HG02973 (cell line): ENCODE measurements around the gene PDE3A.
"Not testable (repeated sequence)": the region's sequence is repeated elsewhere in the genome, so short reads cannot be mapped to it uniquely, and the experiment has no call there.

Experiments
- ATAC-seq: cut with Tn5 transposase; IDR thresholded peaks from one replicate; pipeline ENCODE4 v1.9.1; 2021; ENCODE audit warnings: moderate library complexity; ENCODE audit not compliant: unreplicated experiment

The PDE3A gene

DNA sequence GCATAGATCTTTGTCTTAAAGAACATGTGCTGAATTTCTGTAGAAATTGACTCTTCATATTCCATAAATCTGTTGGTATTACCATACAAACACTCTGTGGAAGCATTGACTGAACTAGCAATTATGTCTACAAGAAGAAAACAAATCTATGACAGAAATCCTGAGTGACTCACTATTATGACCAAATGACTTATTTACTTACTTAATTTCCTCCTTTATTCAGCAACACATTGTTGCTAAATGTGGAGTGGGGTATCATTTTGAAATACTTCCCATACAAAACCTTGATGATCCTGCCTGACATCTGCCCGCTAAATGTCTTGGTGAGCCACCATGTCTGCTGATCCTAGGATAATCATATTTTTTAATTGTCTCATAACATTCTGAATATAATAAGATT lies 227.7 kb downstream of the PDE3A start:
- no peak for ATAC-seq

DNA sequence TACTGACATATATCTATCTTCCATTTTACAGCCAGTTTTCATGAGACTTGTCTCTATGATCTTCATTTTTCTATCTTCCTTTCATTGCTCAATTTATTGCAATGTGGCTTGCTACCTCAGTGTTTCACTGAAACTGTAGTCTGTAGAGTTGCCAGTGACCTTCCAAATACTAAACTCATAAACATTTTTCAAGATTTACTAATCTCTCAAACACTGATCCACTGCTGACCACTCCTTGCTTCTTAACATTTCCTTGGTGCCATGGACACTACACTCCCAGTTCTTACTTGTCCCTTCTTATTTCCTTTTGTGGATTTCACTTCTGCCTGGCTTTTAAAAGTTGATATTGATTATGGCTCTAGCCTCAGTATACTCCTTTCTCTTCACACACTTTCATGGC lies 231.4 kb downstream of the PDE3A start:
- no peak for ATAC-seq

DNA sequence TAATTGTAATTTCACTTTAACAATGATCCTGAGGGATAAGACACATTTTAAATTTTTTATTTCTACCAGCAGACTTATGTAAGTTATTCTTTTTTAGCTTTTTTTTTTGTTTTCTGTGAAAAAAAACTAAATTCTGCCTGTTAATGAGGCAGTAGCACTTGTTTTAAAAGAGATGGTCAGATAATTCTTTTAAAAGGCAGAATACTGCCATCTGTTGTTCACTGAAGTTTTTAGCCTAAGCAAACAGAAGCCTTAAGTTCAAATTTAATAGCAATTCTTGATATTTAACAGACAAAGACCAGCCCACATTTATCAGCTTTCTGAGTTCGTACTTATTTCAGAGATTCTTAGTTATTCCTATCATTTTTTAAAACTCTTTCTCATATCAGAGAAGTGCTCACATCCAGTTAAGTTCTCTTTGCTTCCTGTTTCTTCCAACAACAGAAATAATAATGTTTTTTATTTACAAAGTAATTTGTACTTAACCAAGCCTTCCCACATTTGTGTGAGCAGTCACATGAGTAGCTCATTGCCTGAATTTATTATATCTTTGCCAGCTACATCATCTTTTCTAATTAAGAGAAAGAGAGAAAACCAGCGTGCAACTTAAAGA lies 233.4 kb downstream of the PDE3A start:
- ATAC-seq = no peak

DNA sequence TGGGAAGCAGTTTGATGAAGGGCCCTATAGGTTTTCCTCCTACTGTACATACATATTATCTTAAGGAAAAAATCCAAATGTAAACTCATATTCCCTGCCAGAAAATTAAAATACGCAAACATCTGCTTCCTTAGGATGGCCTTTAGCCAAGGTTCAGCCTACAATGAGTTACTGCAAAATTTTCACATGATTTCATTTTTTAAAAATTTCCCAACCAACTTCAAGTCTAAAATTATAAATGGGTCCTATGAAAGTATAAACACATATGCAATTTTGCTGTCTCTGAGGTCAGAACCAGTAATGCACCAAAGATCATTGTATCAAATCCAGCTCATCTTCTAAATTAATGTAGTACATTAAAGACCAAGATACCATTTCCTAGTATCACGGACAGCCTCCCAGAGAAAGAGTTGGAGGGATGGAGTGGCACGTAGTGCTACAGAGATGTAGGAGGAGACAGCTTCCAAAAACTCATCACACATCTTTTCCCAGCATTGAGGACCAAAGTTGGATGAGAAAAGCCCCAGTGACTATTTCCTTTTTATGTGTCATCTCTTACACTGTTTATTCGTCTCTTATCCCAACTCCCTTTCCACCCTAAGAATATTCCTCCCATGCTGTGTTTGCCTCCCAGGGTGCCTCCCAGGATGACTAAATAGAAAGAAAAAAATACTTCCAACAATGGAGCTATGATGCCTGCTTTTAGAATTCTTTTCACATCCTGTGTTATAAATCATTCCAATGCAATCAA lies 234.5 kb downstream of the PDE3A start:
- ATAC-seq = no peak

DNA sequence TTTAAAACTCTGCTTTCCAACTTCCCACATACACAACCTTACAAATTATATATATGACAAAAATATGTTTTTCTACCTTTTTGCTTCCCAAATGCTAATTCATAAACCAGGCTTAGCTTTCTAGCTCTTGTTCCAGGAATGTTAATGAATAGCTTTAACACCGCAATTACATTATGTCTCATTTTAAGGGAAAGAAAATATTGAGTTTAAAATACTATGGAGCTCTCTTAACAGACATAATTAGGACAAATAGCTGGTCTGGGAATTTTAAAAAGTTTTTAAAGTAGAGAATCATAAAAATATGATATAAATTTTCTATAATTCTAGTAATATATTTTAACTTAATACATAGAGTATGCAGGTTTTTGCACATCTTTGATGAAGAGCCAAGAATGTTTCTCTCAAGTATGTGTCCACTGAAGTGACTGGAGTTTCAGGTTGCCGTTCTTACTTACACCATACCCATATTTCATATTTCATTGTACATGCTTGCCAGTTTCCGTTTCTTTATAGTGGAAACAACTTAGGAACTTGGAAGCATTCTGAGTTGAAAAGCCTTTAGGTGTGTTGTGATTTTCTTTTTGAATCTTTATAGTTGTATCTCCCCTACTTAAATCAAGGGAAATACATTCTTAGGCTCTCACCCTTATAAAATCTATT lies 236.2 kb downstream of the PDE3A start:
- ATAC-seq = no peak

DNA sequence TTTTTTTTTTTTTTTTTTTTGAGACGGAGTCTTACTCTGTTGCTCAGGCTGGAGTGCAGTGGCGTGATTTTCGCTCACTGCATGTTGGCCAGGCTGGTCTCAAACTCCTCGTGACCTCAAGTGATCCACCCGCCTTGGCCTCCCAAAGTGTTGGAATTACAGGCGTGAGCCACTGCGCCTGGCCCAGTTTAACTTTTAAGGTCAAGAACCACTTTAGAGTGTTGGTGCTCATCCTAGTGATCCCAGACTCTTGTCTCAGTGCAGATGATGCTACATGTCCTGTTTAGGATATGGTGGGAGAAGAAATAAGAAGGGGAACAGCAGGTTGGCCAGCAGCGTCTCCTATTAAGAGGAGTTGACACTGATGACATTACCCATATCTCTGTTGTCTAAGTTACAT lies 246.7 kb downstream of the PDE3A start:
- not testable (repeated sequence) for ATAC-seq

DNA sequence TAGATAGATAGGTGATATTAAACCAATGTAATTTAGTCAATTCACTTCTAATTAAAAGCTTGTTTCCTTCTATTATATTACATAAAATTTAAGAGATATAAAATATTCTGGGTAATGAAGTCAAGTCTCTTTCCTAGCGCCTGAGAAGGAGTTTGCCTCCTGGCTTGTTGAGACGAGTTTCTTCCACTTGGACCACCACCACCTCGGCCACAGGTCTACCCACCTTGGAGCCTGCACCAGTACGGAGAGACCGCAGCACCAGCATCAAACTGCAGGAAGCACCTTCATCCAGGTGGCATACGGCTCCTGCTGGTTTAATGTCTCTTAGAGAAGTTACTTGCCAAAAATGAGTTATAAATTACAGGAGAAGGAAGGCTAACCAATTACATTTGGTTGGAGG lies 247.8 kb downstream of the PDE3A start:
- ATAC-seq = no peak

DNA sequence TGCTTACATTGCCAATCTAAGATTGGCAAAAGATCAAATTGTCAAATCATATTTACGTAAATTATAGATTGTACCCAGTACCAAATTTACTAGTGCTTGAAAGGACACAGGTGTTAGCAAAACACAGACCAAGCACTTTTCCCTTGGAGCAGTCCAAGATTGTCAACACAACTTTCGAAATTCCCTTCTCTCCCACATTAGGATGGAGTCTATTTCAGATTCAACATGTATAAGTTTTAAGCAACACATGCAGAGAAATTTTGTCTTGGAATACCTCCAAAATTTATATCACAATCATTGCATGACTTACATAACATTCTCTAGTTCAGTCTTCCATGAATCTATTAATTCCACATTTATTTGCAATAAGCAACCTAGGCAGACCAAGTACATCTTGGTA lies 251.9 kb downstream of the PDE3A start:
- ATAC-seq = no peak

DNA sequence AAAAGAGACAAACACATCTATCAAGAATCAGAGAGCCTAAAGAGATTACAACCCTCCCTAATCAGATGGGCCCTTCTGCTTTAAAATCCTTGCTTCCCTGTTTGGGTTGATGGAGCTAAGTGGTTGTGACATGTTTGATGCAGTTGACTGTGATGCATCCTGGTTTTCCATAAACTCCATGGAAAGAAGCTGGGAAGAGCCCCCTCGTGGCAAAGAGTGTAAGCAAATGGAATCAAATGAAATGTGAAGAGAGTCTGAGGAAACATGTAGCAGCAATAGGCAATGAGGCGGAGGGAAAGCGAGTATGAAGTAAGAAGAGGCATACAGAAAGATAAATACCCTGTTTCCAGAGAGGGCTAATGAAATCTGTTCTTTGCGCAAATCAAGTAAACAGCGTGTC lies 256.4 kb downstream of the PDE3A start:
- no peak for ATAC-seq

DNA sequence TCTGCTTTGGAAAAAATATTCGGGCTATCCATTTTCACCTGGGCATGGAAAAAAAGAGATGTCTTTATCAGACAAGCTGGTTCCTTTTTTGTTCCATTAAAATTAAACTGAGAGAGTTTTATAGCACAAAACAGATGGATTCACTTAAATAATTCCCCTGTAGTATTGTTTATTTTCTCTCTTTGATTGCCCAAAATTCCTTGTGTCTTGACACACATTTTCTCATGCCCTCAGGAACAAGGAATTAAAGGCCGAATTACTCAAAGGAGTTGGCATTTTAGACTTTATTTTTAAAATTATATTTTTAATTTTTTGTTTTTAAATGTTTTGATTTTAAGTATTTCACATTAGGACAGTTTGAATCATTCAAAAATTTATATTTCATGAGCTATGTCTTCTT lies 257.2 kb downstream of the PDE3A start:
- ATAC-seq = no peak

DNA sequence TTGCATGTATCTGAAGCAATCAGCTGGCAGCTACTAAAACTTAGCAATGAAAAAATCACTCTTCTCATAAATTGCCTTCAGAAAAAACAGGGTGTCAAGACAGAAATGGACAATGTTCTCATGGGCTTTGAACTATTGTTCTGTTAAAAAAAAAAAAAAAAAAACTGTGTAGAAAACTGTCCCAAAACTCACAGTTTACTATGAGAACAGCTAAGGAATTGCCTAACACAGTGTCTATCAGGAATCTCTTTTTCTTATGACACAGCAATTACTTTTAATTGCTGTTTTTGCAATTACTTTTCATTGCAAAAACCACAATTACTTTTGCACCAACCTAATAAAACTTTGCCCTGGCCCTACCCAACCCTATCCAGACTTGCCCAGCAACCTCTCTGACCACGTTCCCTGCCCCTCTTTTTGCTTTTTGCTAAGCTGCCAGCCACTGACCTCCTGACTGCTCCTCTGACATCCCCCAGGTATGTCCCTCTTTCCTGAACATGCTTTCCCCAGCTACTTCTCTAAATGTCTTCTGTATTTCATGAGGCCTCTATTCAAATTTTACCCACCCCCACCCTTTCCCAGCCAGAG lies 258.8 kb downstream of the PDE3A start:
- no peak for ATAC-seq

DNA sequence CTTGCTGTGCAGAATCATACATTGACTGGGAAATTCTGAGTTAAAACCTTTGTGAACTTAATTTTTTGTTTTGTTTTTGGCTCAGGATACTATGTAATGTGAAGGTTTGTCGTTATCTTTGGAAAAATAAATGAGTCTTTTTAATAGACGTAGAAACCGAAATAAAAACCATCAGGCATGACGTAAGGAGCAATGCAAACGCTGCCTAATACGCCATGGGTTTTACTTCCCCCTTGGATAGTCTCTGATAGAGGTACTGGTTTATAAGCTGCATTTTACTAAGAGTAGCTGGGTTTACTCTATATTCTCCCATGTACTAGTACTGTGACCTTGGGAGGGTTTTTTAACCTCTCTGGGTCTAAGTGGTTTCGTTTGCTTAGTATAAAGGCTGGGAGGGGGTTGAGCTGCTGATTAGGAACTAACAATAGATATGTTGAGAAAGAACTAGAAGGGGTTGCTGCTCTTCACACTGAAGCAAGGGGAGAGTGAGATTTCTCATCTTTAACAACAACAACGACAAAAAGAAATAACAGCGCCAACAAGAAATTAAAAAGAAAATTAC lies 260.0 kb downstream of the PDE3A start:
- ATAC-seq = no peak

DNA sequence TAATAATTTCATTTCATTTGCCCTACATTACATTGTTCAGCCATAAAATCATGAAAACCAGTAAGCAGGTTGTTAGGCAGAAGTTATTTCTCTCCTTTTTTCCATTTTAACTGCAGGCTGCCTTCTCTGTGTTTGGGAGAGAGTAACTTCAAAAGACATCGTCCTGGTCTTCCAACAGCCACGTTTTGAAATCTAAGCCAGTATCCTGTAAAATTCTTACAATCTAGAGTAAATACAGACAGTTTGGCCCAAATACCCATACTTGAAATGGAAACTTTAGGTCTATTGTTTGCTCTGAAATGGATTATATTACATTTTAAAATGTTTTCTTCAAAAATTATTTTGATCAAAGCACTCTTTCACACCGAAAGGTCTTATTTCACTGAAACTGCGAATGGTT lies 260.7 kb downstream of the PDE3A start:
- ATAC-seq = no peak

DNA sequence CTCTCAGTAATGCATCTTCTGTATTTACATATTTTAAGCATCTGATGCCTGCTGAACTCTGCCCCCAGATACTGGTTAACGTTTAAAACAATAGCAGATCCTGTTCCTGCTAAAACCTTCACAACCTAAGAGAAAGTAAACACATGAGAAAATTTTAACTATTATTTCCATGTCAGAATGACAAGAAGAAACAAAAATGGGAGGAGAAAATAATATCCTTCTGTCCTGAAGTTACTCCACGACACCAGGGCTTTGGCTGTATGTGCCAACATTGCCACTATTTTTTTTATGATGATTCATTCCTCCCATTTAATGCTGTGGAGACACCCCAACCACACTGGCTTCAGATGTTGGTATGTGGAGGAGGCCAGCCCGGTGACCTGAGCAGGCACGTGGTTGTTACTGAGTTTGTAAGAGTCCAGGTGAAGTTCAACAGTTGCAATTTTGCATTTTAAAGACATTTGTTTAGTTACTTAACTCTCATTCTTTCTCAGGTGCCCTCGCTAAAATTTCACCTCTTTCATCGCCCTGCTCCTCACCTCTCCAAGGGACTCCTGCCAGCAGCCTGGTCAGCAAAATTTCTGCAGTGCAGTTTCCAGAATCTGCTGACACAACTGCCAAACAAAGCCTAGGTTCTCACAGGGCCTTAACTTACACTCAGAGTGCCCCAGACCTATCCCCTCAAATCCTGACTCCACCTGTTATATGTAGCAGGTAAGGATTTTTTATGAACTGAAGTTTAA lies 261.2 kb downstream of the PDE3A start:
- ATAC-seq = no peak

DNA sequence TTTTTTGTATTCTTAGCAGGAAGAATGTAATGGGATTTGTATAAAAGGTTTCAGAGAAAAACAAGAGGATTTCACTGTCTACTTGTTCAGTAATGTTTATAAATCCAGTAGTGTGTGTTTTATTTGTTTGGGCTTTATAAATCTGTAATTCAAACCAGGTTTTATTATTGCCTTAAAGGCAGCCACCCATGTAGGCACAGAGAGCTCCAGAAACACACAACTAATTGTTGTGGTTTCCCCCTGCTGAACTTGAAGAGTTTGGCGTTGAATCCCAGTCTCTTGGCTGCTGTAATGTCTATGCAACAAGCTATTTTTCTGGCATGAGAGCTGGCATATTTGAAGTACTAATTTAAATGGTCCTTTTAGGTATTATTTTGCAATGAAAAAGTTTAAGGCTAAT lies 263.4 kb downstream of the PDE3A start:
- ATAC-seq = no peak

DNA sequence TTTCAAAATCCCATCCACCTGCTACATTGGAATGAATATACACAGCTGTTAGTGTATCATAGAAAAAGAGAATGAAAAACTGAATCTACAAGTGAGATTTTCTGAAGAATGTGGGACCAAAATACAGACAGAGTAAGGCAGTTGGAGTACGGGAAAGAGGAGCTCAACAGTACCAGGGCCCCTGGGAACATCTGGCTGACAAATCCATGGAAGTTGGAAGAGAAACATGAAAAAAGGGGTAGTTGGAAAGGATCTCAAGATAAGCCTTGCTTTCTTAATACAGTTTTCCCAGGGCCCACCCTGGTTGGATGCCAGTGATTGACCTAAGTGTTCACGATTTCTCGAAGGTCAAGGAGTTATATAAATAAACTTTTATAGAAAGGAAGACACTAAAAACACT lies 272.8 kb downstream of the PDE3A start:
- no peak for ATAC-seq

DNA sequence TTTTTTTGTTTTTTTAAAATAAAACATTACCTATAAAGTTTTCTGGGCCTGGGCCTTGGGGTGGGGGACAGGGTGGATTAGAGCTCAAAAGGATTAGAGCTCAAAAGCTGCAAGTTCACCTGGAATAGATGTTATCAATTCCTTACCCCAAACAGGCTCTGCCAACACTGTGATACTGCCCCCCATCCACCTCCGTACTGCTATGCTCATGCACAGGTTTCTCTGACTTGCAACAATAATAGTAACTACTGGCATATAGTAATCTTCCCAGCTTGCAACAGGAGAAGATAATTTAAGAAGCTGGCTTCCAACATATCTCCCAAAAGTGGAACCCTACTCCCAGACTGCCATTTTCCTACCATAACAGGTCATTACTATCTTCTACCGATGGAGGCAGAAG lies 275.5 kb downstream of the PDE3A start:
- ATAC-seq = no peak

DNA sequence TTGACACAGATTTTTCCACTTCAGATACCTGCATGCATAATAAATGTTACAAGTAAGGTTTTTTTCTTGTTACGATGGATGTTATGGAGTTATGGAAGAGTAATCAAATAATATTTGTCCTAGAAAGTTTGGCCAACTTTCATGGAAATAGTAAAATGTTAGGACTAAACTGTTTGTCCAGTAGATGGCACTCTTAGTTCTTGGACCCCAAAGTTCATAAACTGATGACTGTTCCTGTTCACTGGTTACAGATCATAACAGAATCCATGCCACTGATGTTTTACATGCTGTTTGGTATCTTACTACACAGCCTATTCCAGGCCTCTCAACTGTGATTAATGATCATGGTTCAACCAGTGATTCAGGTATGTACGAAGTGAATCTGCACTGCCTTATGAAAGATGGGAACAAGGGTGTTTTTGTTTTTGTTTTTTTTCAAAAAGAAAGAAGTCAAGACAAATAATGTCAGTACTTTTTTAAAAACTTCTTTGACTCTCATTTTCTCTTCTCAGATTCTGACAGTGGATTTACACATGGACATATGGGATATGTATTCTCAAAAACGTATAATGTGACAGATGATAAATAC lies 278.0 kb downstream of the PDE3A start:
- no peak for ATAC-seq

DNA sequence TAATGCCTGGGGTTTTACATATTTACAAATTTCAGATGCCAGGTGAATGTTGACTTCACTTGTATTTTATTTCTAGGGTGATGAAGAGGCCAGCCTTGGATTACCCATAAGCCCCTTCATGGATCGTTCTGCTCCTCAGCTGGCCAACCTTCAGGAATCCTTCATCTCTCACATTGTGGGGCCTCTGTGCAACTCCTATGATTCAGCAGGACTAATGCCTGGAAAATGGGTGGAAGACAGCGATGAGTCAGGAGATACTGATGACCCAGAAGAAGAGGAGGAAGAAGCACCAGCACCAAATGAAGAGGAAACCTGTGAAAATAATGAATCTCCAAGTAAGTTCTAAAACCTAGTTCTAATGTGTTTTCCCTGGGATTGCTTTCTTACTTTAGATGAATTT lies 285.5 kb downstream of the PDE3A start:
- no peak for ATAC-seq

DNA sequence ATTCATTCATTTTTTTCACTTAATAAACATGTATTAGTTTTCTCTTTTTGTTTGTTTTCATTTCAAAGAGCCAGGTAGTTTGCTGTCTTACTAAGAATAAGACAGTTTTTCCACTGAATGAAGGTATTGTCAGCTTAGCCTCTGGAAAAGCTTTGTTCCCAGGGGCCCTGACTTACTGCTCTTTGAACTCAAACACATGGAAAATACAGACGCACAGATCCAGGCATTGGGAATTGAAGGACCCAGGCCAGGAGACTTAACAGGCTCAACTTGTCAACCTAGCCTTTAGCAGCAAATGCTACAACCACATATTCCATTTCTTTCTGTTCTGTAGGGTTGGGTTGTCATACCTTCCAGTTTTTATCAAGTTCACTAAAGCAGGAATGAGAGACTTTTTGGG lies 288.3 kb downstream of the PDE3A start:
- ATAC-seq = no peak

DNA sequence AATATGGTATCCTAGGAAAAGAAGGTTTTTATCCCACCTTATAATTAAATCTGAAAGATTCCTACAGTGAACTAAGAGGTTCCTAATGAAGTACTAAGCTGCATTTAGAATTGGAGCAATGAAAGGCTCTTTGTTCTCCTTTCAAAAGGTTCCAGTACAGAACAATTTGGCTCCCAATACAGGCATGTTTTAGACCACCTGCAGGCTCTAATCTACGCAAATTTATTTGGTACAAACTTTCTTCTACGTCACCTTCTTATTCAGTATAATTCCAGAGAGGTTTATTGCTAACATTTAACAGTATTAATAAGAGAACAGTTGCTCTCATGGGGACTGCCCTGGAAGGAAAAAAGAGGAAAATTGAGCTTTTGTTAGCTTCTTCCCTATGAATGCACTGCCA lies 289.2 kb downstream of the PDE3A start:
- no peak for ATAC-seq
